HEK293 (cell line): ENCODE data around the gene DNAJC30.

Experiments
- CTCF ChIA-PET: fragments of 350-600 bp; formaldehyde crosslinking; extraction: SDS; loops from one replicate; lab custom pipeline; 2021; ENCODE audit warnings: antibody characterized with exemption; lab: Yijun Ruan, JAX
- POLR2A ChIA-PET: fragments of 300-600 bp; formaldehyde crosslinking; extraction: SDS; loops from one replicate; lab custom pipeline; 2020; ENCODE audit warnings: antibody characterized with exemption, inconsistent platforms; lab: Yijun Ruan, JAX
- H3K27ac ChIP-seq: fragments of 200-500 bp; sonication (Bioruptor generic); 2 replicates; pipeline ENCODE4 v1.5.1; 2014; ENCODE audit warnings: low read depth, low read length, control low read depth, inconsistent platforms; ENCODE audit errors: extremely low read depth
- H3K36me3 ChIP-seq, 2 experiments: fragments of 200-500 bp in 1 of 2; sonication (Bioruptor generic) in 1 of 2; 1 replicate in 1 of 2; 2 replicates in 1 of 2; pipeline ENCODE4 v1.5.1; 2014 to 2017; ENCODE audit warnings: inconsistent platforms in 2 of 2, low read length in 2 of 2; ENCODE audit not compliant: control insufficient read depth in 2 of 2, insufficient read depth in 1 of 2
- H3K4me1 ChIP-seq: fragments of 200-500 bp; sonication (Bioruptor generic); 2 replicates; pipeline ENCODE4 v1.5.1; 2014; ENCODE audit warnings: mild to moderate bottlenecking, low read length, inconsistent platforms; ENCODE audit not compliant: control insufficient read depth, insufficient read depth
- H3K4me3 ChIP-seq: 2 replicates; pipeline ENCODE4 v1.5.1; 2011; ENCODE audit warnings: low read depth, mild to moderate bottlenecking, control low read depth, low read length, moderate library complexity
- H3K9me3 ChIP-seq: fragments of 200-500 bp; sonication (Bioruptor generic); 2 replicates; pipeline ENCODE4 v1.5.1; 2014; ENCODE audit warnings: low read depth, low read length, inconsistent platforms; ENCODE audit not compliant: control insufficient read depth, insufficient read depth
- KLF8 ChIP-seq: fragments of 450-650 bp; formaldehyde crosslinking; IDR thresholded peaks from 2 replicates; pipeline ENCODE4 v1.5.1; 2016; ENCODE audit warnings: missing biosample characterization, missing genetic modification characterization
- KLF9 ChIP-seq: fragments of 450-650 bp; formaldehyde crosslinking; IDR thresholded peaks from 2 replicates; pipeline ENCODE4 v1.5.1; 2016; ENCODE audit warnings: missing biosample characterization, missing genetic modification characterization, low read depth
- SCRT2 ChIP-seq: fragments of 450-650 bp; formaldehyde crosslinking; IDR thresholded peaks from 2 replicates; pipeline ENCODE4 v1.5.1; 2016; ENCODE audit warnings: missing biosample characterization, missing genetic modification characterization
- TCF7L2 ChIP-seq: IDR thresholded peaks from 2 replicates; pipeline ENCODE4 v1.6.1; 2011; ENCODE audit warnings: low read depth, mild to moderate bottlenecking, inconsistent platforms, low read length, moderate library complexity, borderline replicate concordance
- ZNF121 ChIP-seq: fragments of 450-650 bp; formaldehyde crosslinking; IDR thresholded peaks from 2 replicates; pipeline ENCODE4 v1.5.1; 2016; ENCODE audit warnings: missing biosample characterization, missing genetic modification characterization
- ZNF211 ChIP-seq: fragments of 450-650 bp; formaldehyde crosslinking; IDR thresholded peaks from 2 replicates; pipeline ENCODE4 v1.5.1; 2016; ENCODE audit warnings: low read depth, missing biosample characterization, missing genetic modification characterization
- ZNF274 ChIP-seq, 2 experiments: fragments of 200-500 bp in 1 of 2; fragments of 450-650 bp in 1 of 2; sonication (Bioruptor generic) in 1 of 2; formaldehyde crosslinking in 1 of 2; IDR thresholded peaks; 2 replicates each; pipeline versions ENCODE4 v1.5.1 to v1.6.1; 2014 to 2016; ENCODE audit warnings: borderline replicate concordance in 1 of 2, inconsistent platforms in 1 of 2, low read length in 1 of 2, missing biosample characterization in 1 of 2, missing genetic modification characterization in 1 of 2
- ZNF350 ChIP-seq: fragments of 450-650 bp; formaldehyde crosslinking; IDR thresholded peaks from 2 replicates; pipeline ENCODE4 v1.5.0; 2017; ENCODE audit warnings: missing biosample characterization, mild to moderate bottlenecking, missing genetic modification characterization
- ZNF510 ChIP-seq: fragments of 450-650 bp; formaldehyde crosslinking; IDR thresholded peaks from 2 replicates; pipeline ENCODE4 v1.5.1; 2018; ENCODE audit warnings: mild to moderate bottlenecking, missing genetic modification characterization, missing biosample characterization; ENCODE audit not compliant: insufficient replicate concordance
- ZNF701 ChIP-seq: fragments of 450-650 bp; formaldehyde crosslinking; IDR thresholded peaks from 2 replicates; pipeline ENCODE4 v1.5.1; 2016; ENCODE audit warnings: missing biosample characterization, missing genetic modification characterization
- TF ChIP-seq, protein P1 (sequence below): fragments of 450-650 bp; formaldehyde crosslinking; IDR thresholded peaks from 2 replicates; pipeline ENCODE4 v1.5.1; 2016; ENCODE audit warnings: missing biosample characterization, missing genetic modification characterization, borderline replicate concordance
- TF ChIP-seq, protein P2 (sequence below): fragments of 450-650 bp; formaldehyde crosslinking; IDR thresholded peaks from 2 replicates; pipeline ENCODE4 v1.5.1; 2016; ENCODE audit warnings: missing biosample characterization, missing genetic modification characterization

DNAJC30 gene

DNA sequence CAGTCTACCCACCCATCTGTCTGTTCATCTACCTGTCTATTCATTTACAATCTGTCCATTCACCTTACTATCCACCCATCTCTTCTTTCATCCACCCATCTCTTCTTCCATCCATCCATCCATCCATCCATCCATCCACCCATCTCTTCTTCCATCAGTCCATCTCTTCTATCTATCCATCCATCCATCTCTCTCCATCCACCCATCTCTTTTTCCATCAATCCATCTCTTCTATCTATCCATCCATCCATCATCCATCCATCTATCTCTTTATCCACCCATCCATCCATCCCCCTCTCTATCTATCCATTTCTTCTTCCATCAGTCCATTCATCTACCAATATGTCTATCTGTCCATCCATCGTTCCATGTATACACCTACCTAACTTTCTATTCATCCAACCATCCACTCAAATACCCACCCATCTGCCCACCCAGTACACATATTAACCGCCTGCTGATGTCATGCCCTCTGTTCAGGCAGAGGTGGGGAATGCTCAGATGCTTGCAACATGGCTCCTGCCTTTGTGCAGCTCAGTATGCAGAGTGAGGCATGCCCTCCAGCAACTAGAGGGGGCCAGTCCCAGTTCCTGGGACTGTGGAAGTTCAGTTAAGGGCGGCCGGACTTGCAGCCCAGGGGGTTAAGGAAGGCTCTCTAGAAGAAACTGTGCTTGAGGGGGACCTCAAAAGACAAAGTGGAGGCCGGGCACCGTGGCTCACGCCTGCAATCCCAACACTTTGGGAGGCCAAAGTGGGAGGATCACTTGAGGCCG is 47.6 kb downstream of the DNAJC30 start (continued):
- TF ChIP-seq, protein P1, sequence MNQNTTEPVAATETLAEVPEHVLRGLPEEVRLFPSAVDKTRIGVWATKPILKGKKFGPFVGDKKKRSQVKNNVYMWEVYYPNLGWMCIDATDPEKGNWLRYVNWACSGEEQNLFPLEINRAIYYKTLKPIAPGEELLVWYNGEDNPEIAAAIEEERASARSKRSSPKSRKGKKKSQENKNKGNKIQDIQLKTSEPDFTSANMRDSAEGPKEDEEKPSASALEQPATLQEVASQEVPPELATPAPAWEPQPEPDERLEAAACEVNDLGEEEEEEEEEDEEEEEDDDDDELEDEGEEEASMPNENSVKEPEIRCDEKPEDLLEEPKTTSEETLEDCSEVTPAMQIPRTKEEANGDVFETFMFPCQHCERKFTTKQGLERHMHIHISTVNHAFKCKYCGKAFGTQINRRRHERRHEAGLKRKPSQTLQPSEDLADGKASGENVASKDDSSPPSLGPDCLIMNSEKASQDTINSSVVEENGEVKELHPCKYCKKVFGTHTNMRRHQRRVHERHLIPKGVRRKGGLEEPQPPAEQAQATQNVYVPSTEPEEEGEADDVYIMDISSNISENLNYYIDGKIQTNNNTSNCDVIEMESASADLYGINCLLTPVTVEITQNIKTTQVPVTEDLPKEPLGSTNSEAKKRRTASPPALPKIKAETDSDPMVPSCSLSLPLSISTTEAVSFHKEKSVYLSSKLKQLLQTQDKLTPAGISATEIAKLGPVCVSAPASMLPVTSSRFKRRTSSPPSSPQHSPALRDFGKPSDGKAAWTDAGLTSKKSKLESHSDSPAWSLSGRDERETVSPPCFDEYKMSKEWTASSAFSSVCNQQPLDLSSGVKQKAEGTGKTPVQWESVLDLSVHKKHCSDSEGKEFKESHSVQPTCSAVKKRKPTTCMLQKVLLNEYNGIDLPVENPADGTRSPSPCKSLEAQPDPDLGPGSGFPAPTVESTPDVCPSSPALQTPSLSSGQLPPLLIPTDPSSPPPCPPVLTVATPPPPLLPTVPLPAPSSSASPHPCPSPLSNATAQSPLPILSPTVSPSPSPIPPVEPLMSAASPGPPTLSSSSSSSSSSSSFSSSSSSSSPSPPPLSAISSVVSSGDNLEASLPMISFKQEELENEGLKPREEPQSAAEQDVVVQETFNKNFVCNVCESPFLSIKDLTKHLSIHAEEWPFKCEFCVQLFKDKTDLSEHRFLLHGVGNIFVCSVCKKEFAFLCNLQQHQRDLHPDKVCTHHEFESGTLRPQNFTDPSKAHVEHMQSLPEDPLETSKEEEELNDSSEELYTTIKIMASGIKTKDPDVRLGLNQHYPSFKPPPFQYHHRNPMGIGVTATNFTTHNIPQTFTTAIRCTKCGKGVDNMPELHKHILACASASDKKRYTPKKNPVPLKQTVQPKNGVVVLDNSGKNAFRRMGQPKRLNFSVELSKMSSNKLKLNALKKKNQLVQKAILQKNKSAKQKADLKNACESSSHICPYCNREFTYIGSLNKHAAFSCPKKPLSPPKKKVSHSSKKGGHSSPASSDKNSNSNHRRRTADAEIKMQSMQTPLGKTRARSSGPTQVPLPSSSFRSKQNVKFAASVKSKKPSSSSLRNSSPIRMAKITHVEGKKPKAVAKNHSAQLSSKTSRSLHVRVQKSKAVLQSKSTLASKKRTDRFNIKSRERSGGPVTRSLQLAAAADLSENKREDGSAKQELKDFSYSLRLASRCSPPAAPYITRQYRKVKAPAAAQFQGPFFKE (tag by site-specific recombination): no peak
- no peak for TF ChIP-seq KLF9
- TF ChIP-seq ZNF121 (tag by site-specific recombination): no peak
- no peak for TF ChIP-seq ZNF510

DNA sequence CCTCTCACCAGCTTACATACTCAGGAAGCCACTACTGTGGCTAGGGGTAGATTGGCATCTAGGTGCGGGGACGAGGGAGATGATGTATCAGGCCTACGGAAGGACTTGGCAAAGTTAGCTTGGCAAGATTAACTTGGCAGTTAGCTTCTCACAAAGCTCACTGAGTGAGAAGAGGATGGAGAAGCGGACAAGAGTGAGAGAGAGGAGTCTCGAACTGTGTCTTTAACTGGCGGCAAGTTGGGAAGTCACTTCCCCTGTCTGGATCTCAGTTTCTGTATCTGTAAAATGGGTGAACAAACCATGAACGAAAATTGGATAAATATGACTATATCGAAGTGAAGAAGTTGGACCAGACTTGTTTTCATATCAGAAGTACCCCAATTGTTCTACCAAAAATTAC is 49.4 kb downstream of the DNAJC30 start:
- CTCF ChIA-PET: interaction anchor here (0.6 kb wide), 1 partner anchor 27 kb away, joined by 3 read pairs; no protein-coding TSS in a partner anchor
- no peak for TF ChIP-seq ZNF350 (tag by site-specific recombination)
- Histone ChIP-seq H3K27ac (no peak overlapping the region), H3K4me1 (0 out of 2 replicates have a peak, but pooled peaks cover 2% of the 10 kb centered on the region), H3K9me3 (no peaks in the 10 kb centered on the region), H3K4me3 (no peak overlapping the region), H3K36me3 (no peaks in the 10 kb centered on the region)
- POLR2A ChIA-PET: no interaction called here

DNA sequence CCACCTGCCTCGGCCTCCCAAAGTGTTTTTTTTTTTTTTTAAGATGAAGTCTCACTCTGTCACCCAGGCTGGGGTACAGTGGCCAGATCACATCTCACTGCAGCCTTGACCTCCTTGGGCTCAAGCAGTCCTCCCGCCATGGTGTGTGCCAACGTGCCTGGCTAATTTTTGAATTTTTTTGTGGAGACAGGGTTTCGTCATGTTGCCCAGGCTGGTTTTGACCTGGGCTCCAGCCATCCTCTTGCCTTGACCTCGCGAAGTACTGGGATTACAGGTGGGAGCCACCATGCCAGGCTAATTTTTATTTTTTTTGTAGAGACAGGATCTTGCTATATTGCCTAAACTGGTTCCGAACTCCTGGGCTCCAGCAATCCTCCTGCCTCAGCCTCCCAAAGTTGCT is 49.9 kb downstream of the DNAJC30 start:
- CTCF ChIA-PET: no interaction called here
- H3K4me3 ChIP-seq: no peak overlapping the region
- H3K36me3 ChIP-seq: no peaks in the 10 kb centered on the region
- POLR2A ChIA-PET: no interaction called here
- TF ChIP-seq ZNF211: no peak
- no peak for TF ChIP-seq ZNF274 (IDR thresholded peaks at IDR 0.05; ENCODE audit: low read length)
- TF ChIP-seq ZNF274 (tag by site-specific recombination; IDR thresholded peaks at IDR 0.05; ENCODE audit: borderline replicate concordance): no peak
- TF ChIP-seq ZNF701 (tag by site-specific recombination): no peak
- TF ChIP-seq TCF7L2: no peak
- no peak for TF ChIP-seq SCRT2
- no peak for TF ChIP-seq ZNF350 (tag by site-specific recombination)
- TF ChIP-seq, protein P2, sequence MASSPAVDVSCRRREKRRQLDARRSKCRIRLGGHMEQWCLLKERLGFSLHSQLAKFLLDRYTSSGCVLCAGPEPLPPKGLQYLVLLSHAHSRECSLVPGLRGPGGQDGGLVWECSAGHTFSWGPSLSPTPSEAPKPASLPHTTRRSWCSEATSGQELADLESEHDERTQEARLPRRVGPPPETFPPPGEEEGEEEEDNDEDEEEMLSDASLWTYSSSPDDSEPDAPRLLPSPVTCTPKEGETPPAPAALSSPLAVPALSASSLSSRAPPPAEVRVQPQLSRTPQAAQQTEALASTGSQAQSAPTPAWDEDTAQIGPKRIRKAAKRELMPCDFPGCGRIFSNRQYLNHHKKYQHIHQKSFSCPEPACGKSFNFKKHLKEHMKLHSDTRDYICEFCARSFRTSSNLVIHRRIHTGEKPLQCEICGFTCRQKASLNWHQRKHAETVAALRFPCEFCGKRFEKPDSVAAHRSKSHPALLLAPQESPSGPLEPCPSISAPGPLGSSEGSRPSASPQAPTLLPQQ (tag by site-specific recombination): no peak
- no peak for TF ChIP-seq KLF8 (tag by site-specific recombination)
- no peaks in the 10 kb centered on the region for H3K9me3 ChIP-seq
- H3K27ac ChIP-seq: no peak overlapping the region
- H3K4me1 ChIP-seq: 0 out of 2 replicates have a peak, but pooled peaks cover 2% of the 10 kb centered on the region
